ENCODE results near the gene SLC4A5. TPM values are rescaled to one million over a fixed set of nuclear protein-coding genes. Genes with fewer than 3 reads are reported as not detected.

The SLC4A5 gene
- total RNA-seq, 1 donor from 2014 or later = 4.2 TPM

GRCh38 chr2:74178211-74179062 is 164.8 kb downstream of the SLC4A5 start, which contains the start of gene MOB1A:
Gene MOB1A (minus strand): TSS chr2:74178879. CDS start chr2:74178674, 205 bp downstream.
- peaks cover 15% of the 10 kb centered on the region for H3K4me1 Mint-ChIP-seq (ENCODE audit: unreplicated experiment)
- H3K27ac Mint-ChIP-seq (ENCODE audit: unreplicated experiment) = peak within 1 kb of the TSS; percentile 95
- H3K4me3 Mint-ChIP-seq (ENCODE audit: unreplicated experiment) = peak within 1 kb of the TSS; percentile 97
- H3K27me3 Mint-ChIP-seq (ENCODE audit: unreplicated experiment) = peaks cover 3% of the 10 kb centered on the region
- H3K9me3 Mint-ChIP-seq (ENCODE audit: unreplicated experiment) = no peaks in the 10 kb centered on the region
- TF ChIP-seq CTCF (IDR thresholded peaks at IDR 0.05; ENCODE audit: unreplicated experiment) = no peak
- H3K36me3 Mint-ChIP-seq (ENCODE audit: low read depth, unreplicated experiment) = peaks cover 8% of the 10 kb centered on the region
- DNase-seq (ENCODE audit: low spot score) = peak; percentile 98

DNA sequence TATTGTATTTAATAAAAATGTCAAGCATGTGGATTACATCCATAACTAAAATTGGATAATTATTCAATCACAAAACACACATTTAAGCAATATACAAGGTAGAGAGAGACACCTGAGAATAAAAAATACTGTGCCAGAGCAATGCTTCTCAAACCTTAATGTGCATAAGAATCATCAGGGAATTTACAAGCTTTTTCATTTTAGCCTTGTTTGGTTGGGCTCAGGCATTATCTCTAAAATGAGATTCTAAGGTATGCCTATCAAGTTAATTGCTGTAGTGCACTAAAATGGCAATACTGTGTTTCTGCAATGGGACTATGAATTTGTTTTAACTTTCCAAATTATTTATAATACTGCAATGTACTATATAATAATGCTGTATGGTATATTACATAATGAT is 165.5 kb downstream of the SLC4A5 start:
- Mint-ChIP-seq H3K27me3 (ENCODE audit: unreplicated experiment) (peaks cover 3% of the 10 kb centered on the region), H3K9me3 (ENCODE audit: unreplicated experiment) (no peaks in the 10 kb centered on the region), H3K27ac (ENCODE audit: unreplicated experiment) (peak overlapping the region; percentile 95), H3K4me1 (ENCODE audit: unreplicated experiment) (peaks cover 15% of the 10 kb centered on the region), H3K4me3 (ENCODE audit: unreplicated experiment) (peak overlapping the region; percentile 97), H3K36me3 (ENCODE audit: low read depth, unreplicated experiment) (peaks cover 8% of the 10 kb centered on the region)
- no peak for TF ChIP-seq CTCF (IDR thresholded peaks at IDR 0.05; ENCODE audit: unreplicated experiment)
- DNase-seq (ENCODE audit: low spot score) = no peak

DNA sequence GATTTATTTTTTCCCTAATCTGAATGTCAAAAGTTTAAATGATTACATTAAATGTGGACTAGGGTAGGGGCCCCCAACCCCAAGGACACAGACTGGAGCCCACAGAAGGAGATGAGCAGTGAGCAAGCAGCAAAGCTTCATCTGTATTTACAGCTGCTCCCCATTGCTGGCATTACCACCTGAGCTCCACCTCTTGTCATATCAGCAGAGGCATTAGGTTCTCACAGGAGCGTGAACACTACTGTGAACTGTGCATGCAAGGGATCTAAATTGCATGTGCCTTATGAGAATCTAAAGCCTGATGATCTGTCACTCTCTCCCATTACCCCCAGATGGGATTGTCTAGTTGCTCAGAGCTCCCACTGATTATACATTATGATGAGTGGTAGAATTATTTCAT is 168.3 kb downstream of the SLC4A5 start:
- H3K27me3 Mint-ChIP-seq (ENCODE audit: unreplicated experiment) = peaks cover 3% of the 10 kb centered on the region
- TF ChIP-seq CTCF (IDR thresholded peaks at IDR 0.05; ENCODE audit: unreplicated experiment) = no peak
- no peak overlapping the region for H3K4me3 Mint-ChIP-seq (ENCODE audit: unreplicated experiment)
- peaks cover 17% of the 10 kb centered on the region for H3K36me3 Mint-ChIP-seq (ENCODE audit: low read depth, unreplicated experiment)
- H3K27ac Mint-ChIP-seq (ENCODE audit: unreplicated experiment) = no peak overlapping the region
- no peaks in the 10 kb centered on the region for H3K9me3 Mint-ChIP-seq (ENCODE audit: unreplicated experiment)
- peaks cover 15% of the 10 kb centered on the region for H3K4me1 Mint-ChIP-seq (ENCODE audit: unreplicated experiment)
- no peak for DNase-seq (ENCODE audit: low spot score)

DNA sequence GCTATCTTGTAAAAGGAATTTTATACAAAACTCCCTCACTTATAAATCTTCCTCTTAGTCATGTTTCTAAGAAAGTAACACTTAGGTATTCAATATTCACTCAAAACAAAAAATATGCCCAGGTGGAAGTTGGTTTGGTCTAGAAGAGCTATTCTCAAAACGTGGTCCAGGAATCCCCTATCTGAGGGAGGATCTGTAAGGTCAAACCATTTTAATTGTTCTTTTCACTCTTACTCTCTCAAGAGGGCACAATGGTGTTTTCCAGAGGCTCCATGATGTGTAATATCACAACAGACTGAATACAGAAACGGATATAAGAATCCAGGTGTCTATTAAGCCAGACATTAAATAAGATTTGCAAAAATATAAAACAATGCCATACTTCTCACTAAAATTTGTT is 174.5 kb downstream of the SLC4A5 start:
- H3K27ac Mint-ChIP-seq (ENCODE audit: unreplicated experiment) = no peak overlapping the region
- H3K36me3 Mint-ChIP-seq (ENCODE audit: low read depth, unreplicated experiment) = peaks cover 38% of the 10 kb centered on the region
- no peak overlapping the region for H3K4me3 Mint-ChIP-seq (ENCODE audit: unreplicated experiment)
- no peak for DNase-seq (ENCODE audit: low spot score)
- TF ChIP-seq CTCF (IDR thresholded peaks at IDR 0.05; ENCODE audit: unreplicated experiment) = no peak
- H3K4me1 Mint-ChIP-seq (ENCODE audit: unreplicated experiment) = no peaks in the 10 kb centered on the region
- no peaks in the 10 kb centered on the region for H3K27me3 Mint-ChIP-seq (ENCODE audit: unreplicated experiment)
- H3K9me3 Mint-ChIP-seq (ENCODE audit: unreplicated experiment) = no peaks in the 10 kb centered on the region

Other genes starting within 250 kb of the SLC4A5 start
- 19.0 TPM for gene BOLA3, start 195.5 kb downstream of the SLC4A5 start, total RNA-seq (ENCODE audit: unreplicated experiment)
- gene MOB1A, start 164.5 kb downstream of the SLC4A5 start, total RNA-seq (ENCODE audit: unreplicated experiment) = 85.3 TPM
- gene MTHFD2, start 144.8 kb downstream of the SLC4A5 start, total RNA-seq (ENCODE audit: unreplicated experiment) = 20.0 TPM
- 244 TPM for gene DCTN1, start 36.9 kb upstream of the SLC4A5 start, total RNA-seq (ENCODE audit: unreplicated experiment)
- gene C2orf81, start 78.2 kb upstream of the SLC4A5 start, total RNA-seq (ENCODE audit: unreplicated experiment) = 5.0 TPM
- gene WDR54, start 78.3 kb upstream of the SLC4A5 start, total RNA-seq (ENCODE audit: unreplicated experiment) = 34.1 TPM
- gene RTKN, start 98.5 kb upstream of the SLC4A5 start, total RNA-seq (ENCODE audit: unreplicated experiment) = 65.4 TPM
- gene INO80B, start 111.7 kb upstream of the SLC4A5 start, total RNA-seq (ENCODE audit: unreplicated experiment) = 22.1 TPM
- 76.8 TPM for gene WBP1, start 115.0 kb upstream of the SLC4A5 start, total RNA-seq (ENCODE audit: unreplicated experiment)
- gene MOGS, start 122.0 kb upstream of the SLC4A5 start, total RNA-seq (ENCODE audit: unreplicated experiment) = 52.4 TPM
- gene MRPL53, start 129.3 kb upstream of the SLC4A5 start, total RNA-seq (ENCODE audit: unreplicated experiment) = 59.0 TPM
- 20.7 TPM for gene CCDC142, start 139.6 kb upstream of the SLC4A5 start, total RNA-seq (ENCODE audit: unreplicated experiment)
- 16.8 TPM for gene TTC31, start 139.7 kb upstream of the SLC4A5 start, total RNA-seq (ENCODE audit: unreplicated experiment)
- not detected for gene LBX2, start 156.2 kb upstream of the SLC4A5 start, total RNA-seq (ENCODE audit: unreplicated experiment)
- 13.5 TPM for gene PCGF1, start 164.3 kb upstream of the SLC4A5 start, total RNA-seq (ENCODE audit: unreplicated experiment)
- gene TLX2, start 171.0 kb upstream of the SLC4A5 start, total RNA-seq (ENCODE audit: unreplicated experiment) = not detected
- gene DQX1, start 182.8 kb upstream of the SLC4A5 start, total RNA-seq (ENCODE audit: unreplicated experiment) = 3.5 TPM
- gene AUP1, start 186.3 kb upstream of the SLC4A5 start, total RNA-seq (ENCODE audit: unreplicated experiment) = 117 TPM
- gene HTRA2, start 186.5 kb upstream of the SLC4A5 start, total RNA-seq (ENCODE audit: unreplicated experiment) = 44.3 TPM
- gene LOXL3, start 210.5 kb upstream of the SLC4A5 start, total RNA-seq (ENCODE audit: unreplicated experiment) = 10.0 TPM
- gene DOK1, start 211.3 kb upstream of the SLC4A5 start, total RNA-seq (ENCODE audit: unreplicated experiment) = 27.8 TPM